GM18951 (cell line): ENCODE measurements around the gene TYW1.
"Not testable (repeated sequence)": the region's sequence is repeated elsewhere in the genome, so short reads cannot be mapped to it uniquely, and the experiment has no call there.

Experiments
- in situ Hi-C: fragments of 300-500 bp; cut with MboI; formaldehyde crosslinking; loops from one replicate; pipeline ENCODE4 v1.12.0; 2022; ENCODE audit warnings: low sequenced_read_pairs, mixed read lengths, inconsistent platforms; ENCODE audit not compliant: unreplicated experiment

The TYW1 gene

DNA sequence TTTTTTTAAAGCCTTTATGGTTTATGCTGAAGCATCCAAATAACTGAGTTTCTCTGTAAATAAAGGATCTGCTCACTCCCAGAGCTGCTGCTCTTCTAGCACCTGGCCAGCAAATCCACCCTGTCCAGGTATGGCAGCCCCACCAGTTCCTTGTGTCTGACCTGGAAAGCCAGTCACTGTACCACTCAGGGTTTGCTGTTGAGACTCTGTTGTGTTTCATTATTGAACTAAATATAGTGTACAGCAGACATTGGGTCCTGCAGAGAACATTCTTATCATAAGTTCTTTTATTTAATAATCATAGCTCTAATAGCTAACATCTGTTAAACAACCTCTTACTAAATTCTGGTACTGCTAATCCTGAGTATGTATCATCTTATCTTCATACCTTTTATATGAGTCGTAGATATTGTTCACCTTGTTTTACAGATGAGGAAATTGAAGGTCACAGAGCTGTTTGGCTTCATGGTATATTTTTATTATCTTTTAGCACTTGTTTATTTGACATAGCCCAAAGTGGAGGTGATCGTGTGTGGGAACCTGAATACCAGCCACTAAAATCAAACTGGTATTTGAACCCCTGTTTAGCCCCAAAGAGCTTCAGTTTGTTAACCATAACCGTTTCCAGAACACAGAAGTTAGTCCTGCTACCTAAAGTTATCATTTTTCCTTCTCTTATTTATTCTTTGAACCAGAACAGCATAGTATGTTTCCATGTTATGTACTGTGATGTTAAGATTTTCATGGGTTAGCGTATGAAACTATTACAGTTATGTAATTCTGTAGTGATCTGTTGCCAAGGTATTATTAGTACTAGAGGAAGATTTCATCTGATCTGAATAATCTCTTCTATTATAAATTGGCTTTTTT is 139.2 kb downstream of the TYW1 start:
- in situ Hi-C loops = not testable (repeated sequence)

DNA sequence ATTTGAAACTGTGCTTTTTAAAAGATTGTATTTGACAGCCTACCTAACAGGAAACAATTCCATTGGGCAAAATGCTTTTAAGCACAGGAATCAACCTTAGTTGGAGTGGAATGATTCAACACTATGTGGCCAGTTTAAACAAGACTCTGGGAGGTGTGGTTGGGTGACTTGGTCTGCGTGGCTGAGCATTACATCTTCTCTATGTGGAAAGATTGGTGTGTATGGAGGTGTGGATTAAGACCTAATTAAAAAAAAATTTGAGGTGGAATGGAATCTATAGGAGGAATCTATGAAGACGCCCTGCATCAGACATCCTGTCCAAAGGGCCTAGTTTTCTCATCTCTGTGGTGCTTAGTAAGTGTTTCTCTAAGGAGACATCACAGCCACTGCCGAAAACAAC is 140.9 kb downstream of the TYW1 start:
- in situ Hi-C loops = not testable (repeated sequence)

DNA sequence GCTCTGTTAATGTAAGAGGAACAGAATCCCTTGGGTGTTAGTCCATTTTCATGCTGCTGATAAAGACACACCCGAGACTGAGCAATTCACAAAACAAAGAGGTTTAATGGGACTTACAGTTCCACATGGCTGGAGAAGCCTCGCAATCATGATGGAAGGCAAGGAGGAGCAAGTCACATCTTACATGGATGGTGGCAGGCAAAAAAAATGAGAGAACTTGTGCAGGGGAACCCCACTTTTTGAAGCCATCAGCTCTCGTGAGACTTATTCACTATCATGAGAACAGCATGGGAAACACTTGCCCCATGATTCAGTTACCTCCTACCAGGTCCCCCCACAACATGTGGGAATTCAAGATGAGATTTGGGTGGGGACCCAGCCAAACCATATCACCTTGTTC is 143.2 kb downstream of the TYW1 start:
- in situ Hi-C loops = not testable (repeated sequence)

DNA sequence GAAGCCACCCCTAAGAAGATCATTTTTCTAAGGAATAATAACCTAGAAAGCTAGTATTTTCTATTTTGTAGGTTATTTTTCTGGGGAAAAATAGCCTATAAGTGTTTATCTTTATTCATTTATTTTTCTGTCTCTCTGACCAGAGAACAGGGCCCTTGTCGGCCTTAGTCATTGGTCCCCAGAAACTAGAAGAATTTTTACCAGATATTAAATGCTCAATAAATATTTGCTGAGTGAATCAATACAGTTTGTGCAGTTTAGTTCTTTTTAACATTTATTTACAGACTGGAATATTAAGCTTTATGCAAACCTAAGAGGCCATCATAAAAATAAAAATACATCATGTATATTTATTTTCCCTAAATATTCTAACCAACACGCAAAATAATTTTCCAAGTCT is 144.4 kb downstream of the TYW1 start:
- in situ Hi-C loops = not testable (repeated sequence)

DNA sequence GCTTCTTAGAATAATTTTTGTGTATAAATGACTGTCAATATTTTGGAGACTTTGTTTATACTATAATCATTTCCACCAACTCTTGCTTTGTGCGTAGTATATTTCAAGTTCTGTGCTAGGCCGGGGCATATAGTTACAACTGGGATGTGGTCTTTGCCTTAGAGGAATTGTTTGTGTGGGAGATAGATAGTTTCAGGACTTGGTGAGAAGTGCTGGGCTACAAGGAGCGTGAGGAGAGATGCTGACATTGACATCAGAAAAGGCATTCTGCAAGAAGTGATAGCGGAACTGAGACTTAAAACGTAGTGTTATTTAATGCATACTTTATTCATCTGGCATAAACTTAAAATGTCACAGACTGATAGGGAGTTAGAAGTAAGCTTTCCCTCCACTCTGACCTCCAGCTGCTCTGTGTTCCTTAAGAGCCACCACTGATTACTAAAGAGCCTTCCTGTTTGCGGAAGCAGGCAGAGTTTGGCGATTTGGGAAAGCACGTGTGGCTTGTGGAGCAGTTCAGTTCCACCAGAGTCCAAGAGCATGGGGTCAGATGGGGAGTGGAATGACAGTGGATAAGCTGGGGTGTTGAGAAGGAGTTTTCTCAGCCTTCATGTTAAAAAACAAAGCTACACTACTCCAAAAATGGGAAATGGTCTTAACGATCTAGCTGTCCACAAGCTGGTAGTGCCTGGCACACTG is 146.6 kb downstream of the TYW1 start:
- in situ Hi-C loops = not testable (repeated sequence)

DNA sequence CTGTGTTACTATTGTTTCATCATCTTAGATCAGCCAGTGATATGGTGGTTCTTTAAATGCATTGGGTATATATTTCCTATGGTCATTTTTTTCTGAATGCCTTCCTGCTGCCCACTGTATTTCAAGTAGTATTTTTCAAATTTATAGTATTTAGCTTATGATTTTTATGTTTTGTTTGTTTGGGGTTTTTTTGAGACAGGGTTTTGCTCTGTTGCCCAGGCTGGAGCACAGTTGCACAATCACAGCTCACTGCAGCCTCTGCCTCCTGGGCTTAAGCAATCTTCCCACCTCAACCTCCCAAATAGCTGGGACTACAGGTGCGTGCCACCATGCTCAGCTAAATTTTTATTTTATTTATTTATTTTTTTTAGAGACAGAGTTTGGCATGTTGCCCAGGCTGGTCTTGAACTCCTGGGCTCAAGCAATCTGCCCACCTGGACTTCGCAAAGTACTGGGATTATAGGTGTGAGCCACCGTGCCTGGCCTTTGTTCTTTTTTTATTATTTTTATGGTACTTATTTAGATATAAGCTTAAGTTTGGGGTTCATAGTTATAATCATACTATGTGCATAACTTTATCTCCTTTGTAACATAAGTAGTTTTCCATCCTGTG is 149.1 kb downstream of the TYW1 start:
- in situ Hi-C loops = not testable (repeated sequence)

DNA sequence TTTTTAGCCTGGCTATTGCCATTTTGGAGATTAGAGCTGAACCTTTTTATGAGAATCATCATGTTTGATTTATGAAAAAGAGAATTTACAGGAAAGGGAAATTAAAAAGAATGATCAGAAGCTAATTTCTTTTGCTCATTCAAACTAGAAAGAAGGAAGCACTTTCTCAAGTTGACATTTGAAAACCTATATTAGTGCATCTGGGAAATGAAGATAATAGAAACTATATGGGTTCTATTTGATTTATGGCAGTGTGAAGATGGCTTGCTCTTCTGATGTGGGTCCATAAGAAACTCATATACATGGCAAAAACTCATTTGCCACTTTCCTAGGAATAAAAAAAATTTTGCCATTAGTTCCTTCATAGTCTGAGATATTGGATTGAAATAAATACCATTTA is 152.5 kb downstream of the TYW1 start:
- in situ Hi-C loops = not testable (repeated sequence)

DNA sequence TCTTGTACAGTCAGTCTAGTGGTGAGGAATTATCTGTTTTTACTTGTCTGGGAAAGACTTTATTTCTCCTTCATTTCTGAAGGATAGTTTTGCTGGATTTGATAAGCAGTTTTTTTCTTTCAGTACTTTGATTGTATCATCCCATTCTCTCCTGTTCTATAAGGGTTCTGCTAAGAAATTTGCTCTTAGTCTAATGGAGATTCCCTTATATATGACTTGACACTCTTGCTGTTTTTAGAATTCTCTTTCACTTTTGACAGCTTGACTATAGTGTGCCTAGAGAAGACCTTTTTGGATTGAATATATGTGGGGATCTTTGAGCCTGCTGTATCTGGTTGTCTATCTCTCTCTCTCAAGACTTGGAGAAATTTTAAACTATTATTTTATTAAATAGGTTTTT is 157.7 kb downstream of the TYW1 start:
- in situ Hi-C loops = not testable (repeated sequence)

DNA sequence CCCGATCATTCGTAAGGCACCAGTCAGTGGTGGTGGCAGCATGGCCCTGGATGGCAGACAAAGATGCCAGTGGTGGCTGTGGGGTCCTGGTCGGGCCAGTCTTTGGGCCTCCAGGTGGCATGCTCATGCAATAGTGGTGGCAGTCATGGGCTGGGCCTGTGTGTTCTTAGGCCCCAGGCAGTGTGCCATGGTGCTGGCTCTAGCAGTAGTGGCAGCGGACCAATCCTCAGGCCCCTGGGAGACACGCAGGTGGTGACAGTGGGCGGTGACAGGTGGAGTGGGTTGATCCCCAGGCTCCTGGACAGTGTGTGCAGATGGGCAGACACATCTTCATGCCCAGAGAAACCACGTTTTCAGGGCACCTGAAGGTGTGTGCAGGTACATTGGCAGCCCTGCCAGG is 159.4 kb downstream of the TYW1 start:
- in situ Hi-C loops = not testable (repeated sequence)

DNA sequence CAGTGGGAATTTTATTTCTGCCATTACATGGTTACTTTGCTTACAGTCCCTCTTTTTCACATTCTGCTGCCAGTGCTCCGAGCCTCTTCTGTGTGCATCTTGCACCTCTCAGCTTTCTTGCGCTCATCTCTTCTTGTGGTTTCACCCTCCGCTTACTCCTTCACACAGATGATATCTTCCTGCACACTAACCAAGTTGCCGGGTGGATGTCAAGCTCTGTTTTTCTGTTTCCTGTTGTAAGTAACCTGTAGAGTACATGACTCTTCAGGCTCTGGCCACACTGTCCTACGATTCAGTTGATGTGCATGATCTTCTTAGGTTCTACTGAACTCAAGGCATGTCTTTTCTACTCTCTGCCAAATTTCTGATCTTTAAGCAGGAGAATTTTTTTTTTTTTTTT is 166.7 kb downstream of the TYW1 start:
- in situ Hi-C loops = not testable (repeated sequence)

DNA sequence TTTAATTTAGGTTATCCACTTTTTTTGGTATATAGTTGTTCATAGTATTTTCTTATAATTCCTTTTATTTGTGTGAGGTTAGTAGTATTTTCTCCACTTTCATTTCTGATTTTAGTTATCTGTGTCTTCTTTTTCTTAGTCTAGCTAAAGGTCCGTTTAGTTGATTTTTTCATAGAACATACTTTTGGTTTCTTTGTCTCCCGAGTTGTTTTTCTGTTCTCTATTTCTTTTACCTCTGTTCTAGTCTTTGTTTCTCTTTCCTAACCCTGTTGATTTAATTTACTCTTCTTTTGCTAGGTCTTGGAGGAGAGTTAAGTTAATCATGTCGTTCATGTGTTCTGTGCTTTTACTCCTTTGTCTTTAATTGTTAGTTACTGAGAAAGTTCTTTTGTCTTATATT is 174.5 kb downstream of the TYW1 start:
- in situ Hi-C loops = not testable (repeated sequence)

DNA sequence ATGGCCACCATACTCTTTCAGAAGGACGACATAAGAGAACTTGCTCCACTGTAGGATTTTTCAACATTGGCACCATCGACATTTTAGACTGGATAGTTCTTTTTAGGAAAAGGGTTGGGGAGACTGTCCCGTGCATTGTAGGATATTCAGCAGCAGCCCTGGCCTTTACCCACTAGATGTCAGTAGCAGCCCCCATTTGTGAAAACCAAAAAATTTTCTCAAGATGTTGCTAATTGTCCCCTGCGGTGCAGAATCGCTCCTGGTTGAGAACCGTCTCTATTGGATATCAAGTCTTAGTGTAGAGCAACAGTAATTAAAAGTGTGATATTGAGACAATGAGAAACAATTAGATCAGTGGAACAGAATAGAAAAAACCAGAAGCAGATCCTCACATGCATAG is 180.1 kb downstream of the TYW1 start:
- in situ Hi-C loops = not testable (repeated sequence)

DNA sequence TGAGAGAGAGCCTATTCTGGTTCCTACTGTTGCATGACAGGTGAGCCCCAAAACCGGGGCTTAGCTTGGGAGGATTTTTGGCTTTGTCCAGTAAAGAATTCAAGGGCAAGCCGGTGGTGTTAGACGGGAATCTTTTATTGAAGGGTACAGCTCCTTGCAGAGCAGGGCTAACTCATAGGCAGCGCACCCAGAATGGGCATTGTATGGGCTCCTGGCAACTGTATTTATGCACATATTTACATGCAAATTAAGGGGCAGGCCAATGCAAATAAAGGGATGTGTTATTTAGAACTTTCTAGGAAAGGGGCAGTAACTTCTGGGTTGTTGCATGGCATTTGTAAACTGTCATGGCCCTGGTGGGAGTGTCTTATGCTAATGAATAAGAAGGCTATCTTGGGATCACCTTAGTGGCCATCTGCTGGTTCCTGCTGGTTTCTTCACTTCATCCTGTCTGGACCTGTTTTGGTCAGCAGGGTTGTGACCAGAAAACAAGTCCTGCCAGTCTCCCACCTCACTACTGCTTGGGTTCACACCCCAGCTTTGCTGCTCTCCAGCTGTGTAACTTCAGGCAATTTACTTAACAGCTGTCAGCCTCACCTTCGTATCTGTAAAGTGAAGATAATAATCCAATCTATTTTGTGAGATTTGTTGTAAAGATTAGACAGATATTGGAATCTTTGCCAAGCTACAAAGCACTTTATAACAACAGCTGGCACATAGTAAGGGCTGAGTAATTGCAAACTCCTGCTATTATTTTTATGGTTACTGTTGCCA is 182.5 kb downstream of the TYW1 start:
- in situ Hi-C loops = not testable (repeated sequence)

DNA sequence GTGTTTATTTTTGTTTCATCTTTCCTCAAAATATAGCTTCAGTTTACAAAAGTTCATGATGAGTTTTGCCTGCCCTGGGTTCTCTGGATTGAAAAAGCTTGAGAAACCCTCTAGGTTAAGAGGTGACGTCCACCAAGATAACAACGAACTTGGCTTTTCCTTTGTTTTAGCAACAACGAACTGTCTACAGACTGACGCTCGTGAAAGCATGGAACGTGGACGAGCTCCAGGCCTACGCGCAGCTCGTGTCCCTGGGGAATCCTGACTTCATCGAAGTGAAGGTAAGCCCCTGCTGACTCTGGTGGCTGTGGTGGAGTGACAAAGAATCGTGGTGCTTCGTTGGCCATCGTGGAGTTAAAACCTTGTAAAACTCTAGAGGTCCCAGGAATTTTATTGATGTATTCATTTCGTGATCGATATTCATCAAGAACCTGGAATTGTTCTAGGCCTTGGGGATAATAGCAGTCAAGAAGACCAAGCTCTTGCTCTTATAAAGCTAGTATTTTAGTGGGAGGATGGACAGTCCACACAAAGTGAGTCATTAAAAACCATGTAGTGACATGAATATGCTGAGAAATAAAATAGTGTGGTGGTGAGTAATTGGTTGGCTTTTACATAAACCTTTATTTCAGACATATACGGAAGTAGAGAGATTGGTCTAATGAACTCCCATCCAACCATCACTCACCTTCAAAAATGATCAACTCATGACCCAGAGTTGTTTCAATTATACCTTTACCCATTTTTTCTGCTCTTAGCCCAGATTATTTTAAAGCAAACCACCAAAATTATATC is 186.5 kb downstream of the TYW1 start:
- in situ Hi-C loops = not testable (repeated sequence)

DNA sequence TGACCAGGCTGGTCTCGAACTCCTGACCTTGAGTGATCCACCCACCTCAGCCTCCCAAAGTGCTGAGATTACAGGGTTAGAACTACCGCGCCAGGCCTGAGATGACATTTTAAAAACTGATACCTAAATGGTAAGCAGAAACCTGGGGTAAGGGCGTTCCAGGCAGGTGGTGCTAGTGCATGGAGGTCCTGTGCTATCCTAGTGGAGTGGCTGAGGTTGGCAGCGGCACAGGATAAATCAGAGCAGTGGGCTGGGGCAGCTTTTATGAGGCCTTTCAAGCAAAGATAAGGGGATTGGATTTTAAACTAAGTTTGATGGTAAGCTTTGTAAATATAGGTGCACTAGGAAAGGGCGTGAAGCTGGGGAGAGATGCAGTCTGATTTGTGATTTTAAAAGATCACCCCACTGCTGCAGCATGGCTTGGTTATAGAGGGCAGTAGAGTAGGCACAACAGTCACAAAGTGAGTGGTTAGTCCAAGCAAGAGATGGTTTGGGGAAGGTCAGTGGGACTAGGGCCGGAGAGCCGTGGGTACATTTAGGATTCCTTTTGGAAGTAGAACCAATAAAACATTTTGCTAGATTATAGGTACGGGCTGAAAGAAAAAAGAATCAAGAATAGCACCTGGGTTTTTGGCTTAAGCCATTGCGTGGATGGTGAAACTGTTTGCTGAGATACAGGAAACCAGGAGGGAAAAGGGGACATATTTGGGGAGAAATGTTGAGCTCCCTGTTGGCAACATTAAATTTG is 188.5 kb downstream of the TYW1 start:
- in situ Hi-C loops = not testable (repeated sequence)

DNA sequence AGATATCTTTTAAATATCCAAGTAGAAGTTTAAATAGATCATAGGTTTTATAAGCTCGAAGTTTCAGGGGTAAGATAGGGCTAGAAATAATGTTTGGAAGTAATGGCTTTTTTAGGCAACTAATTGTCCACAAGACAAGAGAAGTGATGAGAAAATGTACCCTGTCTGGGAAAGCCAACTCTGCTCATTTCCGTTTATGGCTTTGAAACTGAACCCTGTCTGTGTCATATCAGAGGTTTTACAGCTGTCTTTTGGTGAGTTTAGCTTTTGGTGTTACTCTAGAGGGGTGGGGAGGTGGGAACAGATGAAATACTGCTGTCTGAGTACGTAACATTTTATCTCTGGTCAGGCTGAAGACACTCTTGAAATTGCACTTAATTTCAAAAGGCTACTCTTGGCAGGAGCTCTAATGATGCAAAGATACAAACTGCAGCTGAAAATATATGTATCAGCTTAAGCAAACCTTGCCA is 189.1 kb downstream of the TYW1 start:
- in situ Hi-C loops = not testable (repeated sequence)

DNA sequence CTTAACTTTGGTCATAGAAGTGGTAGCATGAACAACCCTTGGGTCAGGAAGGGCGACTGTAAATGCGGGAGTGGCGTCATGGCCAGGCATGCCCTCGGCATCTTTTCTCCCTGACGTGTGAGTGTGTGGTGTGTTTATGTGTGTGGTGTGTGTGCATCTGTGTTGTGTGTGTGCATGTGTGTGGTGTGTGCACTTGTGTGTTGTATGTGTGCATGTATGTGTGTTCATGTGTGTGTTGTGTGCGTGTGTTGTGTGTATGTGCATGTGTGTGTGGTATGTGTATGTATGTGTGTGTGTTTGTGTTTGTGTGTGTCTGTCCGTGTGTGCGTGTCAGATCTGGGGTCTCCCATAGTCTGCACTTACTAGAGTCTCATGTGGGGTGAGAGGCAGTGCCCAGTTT is 192.5 kb downstream of the TYW1 start:
- in situ Hi-C loops = not testable (repeated sequence)

DNA sequence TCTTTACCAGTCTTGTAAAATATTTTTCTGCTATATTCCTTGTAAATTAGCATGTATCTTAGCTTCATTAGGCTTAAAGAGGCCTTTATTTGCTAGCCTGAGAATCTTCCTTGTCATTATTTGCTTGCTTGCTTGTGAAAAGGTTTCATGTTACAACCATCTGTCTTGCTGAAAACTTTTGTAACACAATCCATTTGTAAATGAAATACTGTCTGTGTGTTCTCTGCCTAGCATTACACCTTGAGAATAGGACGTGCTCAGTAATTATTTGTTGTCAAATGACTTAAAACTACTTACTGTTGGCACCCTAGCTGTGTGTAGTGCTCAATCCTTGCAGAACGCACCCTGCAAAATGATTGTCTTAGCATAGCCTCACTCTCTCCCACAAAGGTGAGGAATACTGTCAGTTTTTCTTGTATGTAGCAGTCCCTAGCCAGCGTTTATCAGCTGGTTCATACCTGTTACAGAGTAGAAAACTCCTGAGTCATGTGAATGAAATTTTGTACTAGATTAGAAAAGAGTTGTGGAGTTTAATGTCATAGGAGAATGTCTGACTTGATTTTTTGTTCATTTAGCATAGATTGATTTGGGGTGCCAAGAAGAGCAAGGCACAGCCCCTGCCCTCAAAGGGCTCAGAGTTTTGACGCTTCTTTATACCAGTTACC is 193.3 kb downstream of the TYW1 start:
- in situ Hi-C loops = not testable (repeated sequence)
